ENCODE data around the gene SOS1.

Gene SOS1

GRCh38 chr2:38975042-38975441, 145.8 kb downstream of the SOS1 start:
- TF ChIP-seq HOXD13 (CRISPR knock-in tag; IDR thresholded peaks at IDR 0.05; ENCODE audit: borderline replicate concordance): no peak
- TF ChIP-seq ZNF654 (tag by site-specific recombination; IDR thresholded peaks at IDR 0.05; ENCODE audit: low read depth): no peak
- no peak for TF ChIP-seq KLF7 (tag by site-specific recombination; IDR thresholded peaks at IDR 0.05; ENCODE audit: borderline replicate concordance)
- no peak for TF ChIP-seq ZBTB17 (tag by site-specific recombination; IDR thresholded peaks at IDR 0.05)
- TF ChIP-seq ZNF830 (tag by site-specific recombination; IDR thresholded peaks at IDR 0.05; ENCODE audit: low read depth): no peak
- TF ChIP-seq PRDM1 (tag by site-specific recombination; IDR thresholded peaks at IDR 0.05): no peak
- no peak for TF ChIP-seq ZNF555 (tag by site-specific recombination; conservative IDR thresholded peaks at IDR 0.05)
- no peak for TF ChIP-seq INSM2 (tag by site-specific recombination; IDR thresholded peaks at IDR 0.05)
- Histone ChIP-seq H3K9me3 (ENCODE audit: control insufficient read depth, insufficient read depth, low read depth, low read length) (no peaks in the 10 kb centered on the region), H3K36me3 (ENCODE audit: control insufficient read depth in 2 of 2, insufficient read depth in 1 of 2, low read length in 2 of 2) (no peaks in the 10 kb centered on the region), H3K27ac (ENCODE audit: extremely low read depth, low read depth, low read length) (no peak overlapping the region), H3K4me1 (ENCODE audit: control insufficient read depth, insufficient read depth, low read length) (no peaks in the 10 kb centered on the region), H3K4me3 (ENCODE audit: low read depth, low read length) (no peak overlapping the region)
- POLR2A ChIA-PET: no interaction called here
- CTCF ChIA-PET: no interaction called here

- Histone ChIP-seq H3K4me1 (ENCODE audit: control insufficient read depth, insufficient read depth, low read length) (no peaks in the 10 kb centered on the region), H3K27ac (ENCODE audit: extremely low read depth, low read depth, low read length) (no peak overlapping the region), H3K36me3 (ENCODE audit: control insufficient read depth in 2 of 2, insufficient read depth in 1 of 2, low read length in 2 of 2) (no peaks in the 10 kb centered on the region), H3K4me3 (ENCODE audit: low read depth, low read length) (no peak overlapping the region), H3K9me3 (ENCODE audit: control insufficient read depth, insufficient read depth, low read depth, low read length) (no peaks in the 10 kb centered on the region)
- ChIA-PET CTCF (interaction anchor here (1.0 kb wide), 1 partner anchor 256 kb away, joined by 4 read pairs; no protein-coding TSS in a partner anchor), POLR2A (no interaction called here)
- TF ChIP-seq ZNF521 (tag by site-specific recombination; IDR thresholded peaks at IDR 0.05) (no peak), ZEB2 (tag by site-specific recombination; IDR thresholded peaks at IDR 0.05) (no peak), YY1 (tag by site-specific recombination; IDR thresholded peaks at IDR 0.05) (no peak), PRDM1 (tag by site-specific recombination; IDR thresholded peaks at IDR 0.05) (no peak), ZNF184 (tag by site-specific recombination; IDR thresholded peaks at IDR 0.05) (no peak), ZNF174 (tag by site-specific recombination; IDR thresholded peaks at IDR 0.05) (no peak), ZNF211 (tag by site-specific recombination; IDR thresholded peaks at IDR 0.05; ENCODE audit: low read depth) (no peak), MYNN (tag by site-specific recombination; IDR thresholded peaks at IDR 0.05; ENCODE audit: borderline replicate concordance) (no peak)
Measured at GRCh38 chr2:38973266-38973665, 147.6 kb downstream of the SOS1 start.

GRCh38 chr2:38971377-38971776, 149.5 kb downstream of the SOS1 start:
- H3K9me3 ChIP-seq (ENCODE audit: control insufficient read depth, insufficient read depth, low read depth, low read length): no peaks in the 10 kb centered on the region
- H3K27ac ChIP-seq (ENCODE audit: extremely low read depth, low read depth, low read length): no peak overlapping the region
- ChIA-PET POLR2A (interaction anchor here (0.6 kb wide), 1 partner anchor 188 kb away, joined by 4 read pairs; no protein-coding TSS in a partner anchor), CTCF (interaction anchor here (0.7 to 2.5 kb wide), 3 partner anchors 11 to 24 kb away, joined by 3 to 12 read pairs (median 3); no protein-coding TSS in a partner anchor)
- no peak overlapping the region for H3K4me3 ChIP-seq (ENCODE audit: low read depth, low read length)
- TF ChIP-seq, protein P1, sequence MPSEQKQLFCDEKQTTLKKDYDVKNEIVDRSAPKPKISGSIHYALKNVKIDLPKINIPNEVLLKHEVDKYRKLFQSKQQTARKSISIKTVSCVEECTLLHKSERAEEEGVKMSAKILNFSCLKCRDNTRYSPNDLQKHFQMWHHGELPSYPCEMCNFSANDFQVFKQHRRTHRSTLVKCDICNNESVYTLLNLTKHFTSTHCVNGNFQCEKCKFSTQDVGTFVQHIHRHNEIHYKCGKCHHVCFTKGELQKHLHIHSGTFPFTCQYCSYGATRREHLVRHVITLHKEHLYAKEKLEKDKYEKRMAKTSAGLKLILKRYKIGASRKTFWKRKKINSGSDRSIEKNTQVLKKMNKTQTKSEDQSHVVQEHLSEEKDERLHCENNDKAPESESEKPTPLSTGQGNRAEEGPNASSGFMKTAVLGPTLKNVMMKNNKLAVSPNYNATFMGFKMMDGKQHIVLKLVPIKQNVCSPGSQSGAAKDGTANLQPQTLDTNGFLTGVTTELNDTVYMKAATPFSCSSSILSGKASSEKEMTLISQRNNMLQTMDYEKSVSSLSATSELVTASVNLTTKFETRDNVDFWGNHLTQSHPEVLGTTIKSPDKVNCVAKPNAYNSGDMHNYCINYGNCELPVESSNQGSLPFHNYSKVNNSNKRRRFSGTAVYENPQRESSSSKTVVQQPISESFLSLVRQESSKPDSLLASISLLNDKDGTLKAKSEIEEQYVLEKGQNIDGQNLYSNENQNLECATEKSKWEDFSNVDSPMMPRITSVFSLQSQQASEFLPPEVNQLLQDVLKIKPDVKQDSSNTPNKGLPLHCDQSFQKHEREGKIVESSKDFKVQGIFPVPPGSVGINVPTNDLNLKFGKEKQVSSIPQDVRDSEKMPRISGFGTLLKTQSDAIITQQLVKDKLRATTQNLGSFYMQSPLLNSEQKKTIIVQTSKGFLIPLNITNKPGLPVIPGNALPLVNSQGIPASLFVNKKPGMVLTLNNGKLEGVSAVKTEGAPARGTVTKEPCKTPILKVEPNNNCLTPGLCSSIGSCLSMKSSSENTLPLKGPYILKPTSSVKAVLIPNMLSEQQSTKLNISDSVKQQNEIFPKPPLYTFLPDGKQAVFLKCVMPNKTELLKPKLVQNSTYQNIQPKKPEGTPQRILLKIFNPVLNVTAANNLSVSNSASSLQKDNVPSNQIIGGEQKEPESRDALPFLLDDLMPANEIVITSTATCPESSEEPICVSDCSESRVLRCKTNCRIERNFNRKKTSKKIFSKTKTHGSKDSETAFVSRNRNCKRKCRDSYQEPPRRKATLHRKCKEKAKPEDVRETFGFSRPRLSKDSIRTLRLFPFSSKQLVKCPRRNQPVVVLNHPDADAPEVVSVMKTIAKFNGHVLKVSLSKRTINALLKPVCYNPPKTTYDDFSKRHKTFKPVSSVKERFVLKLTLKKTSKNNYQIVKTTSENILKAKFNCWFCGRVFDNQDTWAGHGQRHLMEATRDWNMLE (tag by site-specific recombination; conservative IDR thresholded peaks at IDR 0.05; ENCODE audit: low read depth): no peak
- TF ChIP-seq KLF7 (tag by site-specific recombination; IDR thresholded peaks at IDR 0.05; ENCODE audit: borderline replicate concordance) (no peak), GFI1B (tag by site-specific recombination; IDR thresholded peaks at IDR 0.05) (no peak)
- TF ChIP-seq, protein P2, sequence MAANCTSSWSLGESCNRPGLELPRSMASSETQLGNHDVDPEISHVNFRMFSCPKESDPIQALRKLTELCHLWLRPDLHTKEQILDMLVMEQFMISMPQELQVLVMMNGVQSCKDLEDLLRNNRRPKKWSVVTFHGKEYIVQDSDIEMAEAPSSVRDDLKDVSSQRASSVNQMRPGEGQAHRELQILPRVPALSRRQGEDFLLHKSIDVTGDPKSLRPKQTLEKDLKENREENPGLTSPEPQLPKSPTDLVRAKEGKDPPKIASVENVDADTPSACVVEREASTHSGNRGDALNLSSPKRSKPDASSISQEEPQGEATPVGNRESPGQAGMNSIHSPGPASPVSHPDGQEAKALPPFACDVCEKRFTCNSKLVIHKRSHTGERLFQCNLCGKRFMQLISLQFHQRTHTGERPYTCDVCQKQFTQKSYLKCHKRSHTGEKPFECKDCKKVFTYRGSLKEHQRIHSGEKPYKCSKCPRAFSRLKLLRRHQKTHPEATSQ (tag by site-specific recombination; IDR thresholded peaks at IDR 0.05): no peak
- no peaks in the 10 kb centered on the region for H3K36me3 ChIP-seq (ENCODE audit: control insufficient read depth in 2 of 2, insufficient read depth in 1 of 2, low read length in 2 of 2)
- no peaks in the 10 kb centered on the region for H3K4me1 ChIP-seq (ENCODE audit: control insufficient read depth, insufficient read depth, low read length)
